Endothelial cell of umbilical vein (primary cell): ENCODE results near the gene OR1J1. TPM values are rescaled to one million over a fixed set of nuclear protein-coding genes. Genes with fewer than 3 reads are reported as not detected.

Experiments
- BruUV-seq: library from RNA; stranded (reverse); fragments of 400-500 nt; replicated peaks from 2 replicates; lab custom pipeline; 2021; lab: Mats Ljungman, UMichigan
- CTCF ChIA-PET: fragments of 300-600, 350-600 bp; sonication (Branson Sonifier 250); formaldehyde crosslinking; loops from one replicate; lab custom pipeline; 2021; ENCODE audit warnings: antibody characterized with exemption, inconsistent platforms; lab: Charles Lee
- POLR2A ChIA-PET: fragments of 300-600, 350-600 bp; sonication (Branson Sonifier 250); formaldehyde crosslinking; loops from one replicate; lab custom pipeline; 2021; ENCODE audit warnings: antibody characterized with exemption, inconsistent platforms; lab: Charles Lee
- DNase-seq: peaks from one replicate; pipeline ENCODE4 v3.0.0-alpha.2; 2011; ENCODE audit warnings: low read depth, low spot score
- FAIRE-seq: peaks from 2 replicates; lab custom pipeline; 2011; peaks lifted over from hg19 to GRCh38; lab: Jason Lieb, UNC
- H2AFZ ChIP-seq: 2 replicates; pipeline ENCODE4 v1.6.0; 2012; ENCODE audit warnings: low read depth, low read length, control low read depth, inconsistent platforms
- H3K27ac ChIP-seq: 2 replicates; pipeline ENCODE4 v1.5.1; 2011; ENCODE audit warnings: low read depth, mild to moderate bottlenecking, control low read depth, low read length, moderate library complexity; ENCODE audit not compliant: insufficient read depth
- H3K27me3 ChIP-seq, 2 experiments: 2 replicates each; pipeline versions ENCODE4 v1.6.0 to v1.6.1; 2011; ENCODE audit warnings: low read length in 2 of 2, mixed read lengths in 1 of 2; ENCODE audit not compliant: control insufficient read depth in 2 of 2, insufficient read depth in 2 of 2
- H3K36me3 ChIP-seq, 2 experiments: 2 replicates in 1 of 2; 3 replicates in 1 of 2; pipeline ENCODE4 v1.5.1; 2011; ENCODE audit warnings: low read length in 2 of 2, mild to moderate bottlenecking in 1 of 2, moderate library complexity in 1 of 2; ENCODE audit not compliant: control insufficient read depth in 2 of 2, insufficient read depth in 2 of 2; ENCODE audit errors: extremely low read depth in 1 of 2
- H3K4me1 ChIP-seq: 3 replicates; pipeline ENCODE4 v1.5.1; 2011; ENCODE audit warnings: mild to moderate bottlenecking, low read length; ENCODE audit not compliant: control insufficient read depth, insufficient read depth; ENCODE audit errors: extremely low read depth
- H3K4me2 ChIP-seq: 2 replicates; pipeline ENCODE4 v1.6.1; 2011; ENCODE audit warnings: low read length, control low read depth, mixed read lengths; ENCODE audit not compliant: insufficient read depth
- H3K4me3 ChIP-seq, 3 experiments: fragments of 200-600 bp in 1 of 3; sonication (generic), shearing (Covaris generic) in 1 of 3; replicated peaks in 1 of 3; 2 replicates each; pipeline ENCODE4 v1.5.1; 2011 to 2016; ENCODE audit warnings: control low read depth in 3 of 3, low read length in 3 of 3, mild to moderate bottlenecking in 2 of 3, inconsistent platforms in 1 of 3, low read depth in 1 of 3, moderate library complexity in 1 of 3; ENCODE audit not compliant: insufficient read depth in 1 of 3
- H3K79me2 ChIP-seq: 2 replicates; pipeline ENCODE4 v1.6.0; 2012; ENCODE audit warnings: low read length, inconsistent platforms; ENCODE audit not compliant: control insufficient read depth, insufficient read depth
- H3K9ac ChIP-seq: replicated peaks from 2 replicates; pipeline ENCODE3; 2011; ENCODE audit warnings: low read length, control low read depth; ENCODE audit not compliant: insufficient read depth; ENCODE audit errors: extremely low read depth
- H3K9me1 ChIP-seq: replicated peaks from 3 replicates; pipeline ENCODE4 v1.6.0; 2011; ENCODE audit warnings: mild to moderate bottlenecking, low read length; ENCODE audit not compliant: control insufficient read depth, insufficient read depth; ENCODE audit errors: extremely low read depth
- H3K9me3 ChIP-seq: replicated peaks from 2 replicates; pipeline ENCODE4 v1.5.1; 2012; ENCODE audit warnings: low read length, inconsistent platforms; ENCODE audit not compliant: control insufficient read depth, insufficient read depth
- H4K20me1 ChIP-seq: replicated peaks from 2 replicates; pipeline ENCODE3; 2011; ENCODE audit warnings: mild to moderate bottlenecking, low read length; ENCODE audit not compliant: control insufficient read depth, insufficient read depth; ENCODE audit errors: extremely low read depth
- CTCF ChIP-seq, 2 donors: IDR thresholded peaks; 1 replicate in 1 of 2; 2 replicates in 1 of 2; pipeline ENCODE4 v1.5.1; 2011; ENCODE audit warnings: low read length in 2 of 2, mild to moderate bottlenecking in 2 of 2, moderate library complexity in 2 of 2, control low read depth in 1 of 2, inconsistent platforms in 1 of 2, low read depth in 1 of 2; ENCODE audit not compliant: insufficient read depth in 1 of 2; ENCODE audit errors: extremely low read depth in 1 of 2
- EZH2 ChIP-seq: IDR thresholded peaks from 2 replicates; pipeline ENCODE4 v1.6.1; 2012; ENCODE audit warnings: borderline replicate concordance, low read depth, mild to moderate bottlenecking, moderate library complexity, low read length, inconsistent platforms; ENCODE audit not compliant: severe bottlenecking
- FOS ChIP-seq: IDR thresholded peaks from 2 replicates; pipeline ENCODE4 v1.6.1; 2011; ENCODE audit warnings: mild to moderate bottlenecking, low read length, moderate library complexity, borderline replicate concordance; ENCODE audit not compliant: insufficient read depth
- GATA2 ChIP-seq: IDR thresholded peaks from 2 replicates; pipeline ENCODE4 v1.7.0; 2011; ENCODE audit warnings: low read depth, mild to moderate bottlenecking, moderate library complexity, mixed read lengths, low read length; ENCODE audit not compliant: insufficient read length, insufficient read depth
- JUN ChIP-seq: IDR thresholded peaks from 2 replicates; pipeline ENCODE4 v1.6.1; 2011; ENCODE audit warnings: borderline replicate concordance, low read depth; ENCODE audit not compliant: insufficient read length, insufficient read depth
- MAX ChIP-seq: IDR thresholded peaks from 2 replicates; pipeline ENCODE4 v1.6.1; 2011; ENCODE audit not compliant: insufficient read depth, insufficient read length
- MYC ChIP-seq: IDR thresholded peaks from one replicate; pipeline ENCODE4 v1.6.1; 2011; ENCODE audit warnings: mild to moderate bottlenecking, low read depth, low read length
- POLR2A ChIP-seq: IDR thresholded peaks from 2 replicates; pipeline ENCODE4 v1.6.1; 2012; ENCODE audit warnings: low read depth, mild to moderate bottlenecking, control low read depth, low read length
- POLR2AphosphoS5 ChIP-seq: IDR thresholded peaks from 2 replicates; pipeline ENCODE4 v1.6.1; 2012; ENCODE audit warnings: low read depth, mild to moderate bottlenecking, control low read depth, low read length, moderate library complexity; ENCODE audit not compliant: insufficient read depth
- dilution Hi-C: fragments of 300-500 bp; cut with MboI; formaldehyde crosslinking; loops from one replicate; pipeline ENCODE4 v1.15.0; 2019; ENCODE audit warnings: low sequenced_read_pairs; ENCODE audit not compliant: extremely low pct_ligation_motif_present
- intact Hi-C: fragments of 100-400 bp; cut with micrococcal nuclease; formaldehyde crosslinking; loops from one replicate; pipeline ENCODE4 v1.10.0; 2022
- polyA plus RNA-seq, 4 experiments: library from polyadenylated mRNA; depleted of rRNA in 3 of 4; stranded (reverse) in 3 of 4; unstranded in 1 of 4; fragments of >200 nt; gene quantifications; 2 replicates each; pipeline versions ENCODE4 v1.2.1 to v1.2.3, GENCODE V29; 2011 to 2012; ENCODE audit warnings: missing spikeins in 1 of 4
- total RNA-seq: library from RNA; stranded (reverse); gene quantifications from 2 replicates; pipeline ENCODE4 v1.2.3, GENCODE V29; 2021

Gene OR1J1
- total and polyA plus RNA-seq, 2 donors (not counting 3 experiments of a cell fraction or from before 2014, with no cell fraction given): not detected

DNA sequence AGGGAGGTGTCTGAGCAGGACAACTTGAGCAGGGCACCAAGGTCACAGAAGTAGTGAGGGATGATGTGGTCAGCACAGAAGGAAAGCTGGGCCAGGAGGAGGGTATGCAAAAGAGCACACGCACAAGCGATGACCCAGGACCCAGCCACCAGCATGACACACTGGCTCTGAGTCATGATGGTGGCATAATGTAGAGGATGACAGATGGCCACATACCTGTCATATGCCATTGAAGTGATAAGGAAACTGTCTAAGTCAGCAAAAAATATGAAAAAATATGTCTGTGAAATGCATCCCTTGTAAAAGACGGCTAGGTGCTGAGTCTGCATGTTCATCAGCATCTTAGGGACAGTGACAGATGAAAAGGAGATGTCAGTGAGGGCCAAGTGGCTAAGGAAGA, 380 bp downstream of the OR1J1 start:
- no peak overlapping the region for H3K27ac ChIP-seq
- no peak overlapping the region for H3K4me2 ChIP-seq
- H3K4me1 ChIP-seq: no peaks in the 10 kb centered on the region
- H3K9me1 ChIP-seq: no peaks in the 10 kb centered on the region
- TF ChIP-seq POLR2A: no peak
- TF ChIP-seq GATA2: no peak
- no peak for TF ChIP-seq CTCF (IDR thresholded peaks at IDR 0.05; ENCODE audit: extremely low read depth in 1 of 2, insufficient read depth in 1 of 2, low read depth in 1 of 2, low read length in 2 of 2)
- TF ChIP-seq FOS: no peak
- TF ChIP-seq JUN: no peak
- TF ChIP-seq MYC: no peak
- TF ChIP-seq MAX: no peak
- TF ChIP-seq EZH2: no peak
- no peak for TF ChIP-seq POLR2AphosphoS5
- FAIRE-seq (no peak), DNase-seq (no peak)
- no peaks in the 10 kb centered on the region for H4K20me1 ChIP-seq
- H3K4me3 ChIP-seq: no peak overlapping the region
- H3K36me3 ChIP-seq: no peaks in the 10 kb centered on the region
- no peak overlapping the region for H3K9ac ChIP-seq
- no peak overlapping the region for H2AFZ ChIP-seq
- ChIA-PET CTCF (interaction anchor here (0.6 to 1.3 kb wide), 2 partner anchors 12 to 21 kb away, joined by 3 to 4 read pairs; no protein-coding TSS in a partner anchor), POLR2A (no interaction called here)
- H3K27me3 ChIP-seq: peaks cover 10 to 11% of the 10 kb centered on the region in 2 experiments
- intact Hi-C loops (no loop called here), dilution Hi-C loops (no loop called here)
- no peaks in the 10 kb centered on the region for H3K9me3 ChIP-seq
- no peaks in the 10 kb centered on the region for H3K79me2 ChIP-seq
- BruUV-seq: no TSS peak
